ENCODE measurements around the gene CCL18.
"Not testable (repeated sequence)": the region's sequence is repeated elsewhere in the genome, so short reads cannot be mapped to it uniquely, and the experiment has no call there.

The CCL18 gene, protein sequence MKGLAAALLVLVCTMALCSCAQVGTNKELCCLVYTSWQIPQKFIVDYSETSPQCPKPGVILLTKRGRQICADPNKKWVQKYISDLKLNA

DNA sequence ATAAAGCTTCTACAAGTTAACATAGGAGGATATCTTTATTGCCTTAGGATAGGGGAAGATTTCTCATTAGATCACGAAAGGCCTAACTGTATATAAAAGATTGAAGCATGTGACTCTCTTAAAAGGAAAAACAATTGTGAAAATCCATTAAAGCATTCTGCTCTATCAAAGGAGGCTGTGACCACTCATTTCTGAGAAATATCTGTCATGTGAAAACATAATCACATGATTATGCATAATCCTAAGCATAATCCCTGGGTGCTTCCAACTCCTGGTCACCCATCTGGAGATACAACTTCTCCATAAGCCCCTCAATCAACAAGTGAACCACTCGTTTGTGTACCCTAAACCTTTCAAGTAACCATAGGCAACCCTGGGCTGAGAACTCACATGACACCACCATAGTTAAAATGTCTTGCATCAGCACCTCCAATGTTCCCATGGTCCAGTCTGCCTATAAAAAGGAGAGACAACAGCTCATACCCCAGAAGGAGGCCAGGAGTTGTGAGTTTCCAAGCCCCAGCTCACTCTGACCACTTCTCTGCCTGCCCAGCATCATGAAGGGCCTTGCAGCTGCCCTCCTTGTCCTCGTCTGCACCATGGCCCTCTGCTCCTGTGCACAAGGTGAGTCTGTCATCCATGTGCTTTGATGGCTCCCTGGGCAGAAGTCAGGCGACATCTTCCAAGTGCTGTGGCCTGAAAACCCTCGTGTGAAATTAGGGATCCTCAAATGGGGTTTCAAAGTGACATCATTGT is at the start of gene CCL18:
TSS of gene CCL18 (plus strand) at position 487 of the 756 bp plus-strand sequence. CDS start at position 558, 71 bp downstream.
- no peak for DNase-seq

DNA sequence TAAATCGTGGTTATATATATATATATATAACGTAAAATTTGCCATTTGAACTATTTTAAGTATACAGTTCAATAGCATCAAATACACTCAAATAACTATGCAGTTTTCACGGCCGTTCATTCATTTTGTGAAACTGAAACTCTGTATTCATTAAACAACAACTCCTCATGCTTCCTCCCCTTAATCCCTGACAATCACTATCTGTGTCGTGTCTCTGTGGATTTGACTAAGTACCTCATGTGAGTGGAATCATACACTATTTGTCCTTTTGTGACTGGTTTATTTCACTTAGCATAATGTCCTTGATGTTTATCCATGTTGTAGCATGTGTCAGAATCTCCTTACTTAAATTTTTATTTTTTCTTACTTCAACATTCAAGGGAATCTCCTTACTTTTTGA is 49.1 kb upstream of the CCL18 start:
- DNase-seq, result no peak

DNA sequence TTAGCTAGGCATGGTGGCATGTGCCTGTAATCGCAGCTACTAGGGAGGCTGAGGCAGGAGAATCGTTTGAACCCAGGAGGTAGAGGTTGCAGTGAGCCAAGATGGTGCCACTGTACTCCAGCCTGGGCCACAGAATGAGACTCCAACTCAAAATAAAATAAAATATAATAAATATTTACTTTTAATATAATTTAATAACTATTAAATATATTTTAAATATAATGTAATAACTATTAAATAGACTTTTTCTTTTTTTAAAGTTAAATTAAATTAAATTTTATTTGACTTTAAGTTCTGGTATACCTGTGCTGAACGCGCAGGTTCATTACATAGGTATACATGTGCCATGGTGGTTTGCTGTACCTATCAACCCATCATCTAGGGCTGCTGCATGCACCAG is 48.2 kb upstream of the CCL18 start:
- DNase-seq, result not testable (repeated sequence)

DNA sequence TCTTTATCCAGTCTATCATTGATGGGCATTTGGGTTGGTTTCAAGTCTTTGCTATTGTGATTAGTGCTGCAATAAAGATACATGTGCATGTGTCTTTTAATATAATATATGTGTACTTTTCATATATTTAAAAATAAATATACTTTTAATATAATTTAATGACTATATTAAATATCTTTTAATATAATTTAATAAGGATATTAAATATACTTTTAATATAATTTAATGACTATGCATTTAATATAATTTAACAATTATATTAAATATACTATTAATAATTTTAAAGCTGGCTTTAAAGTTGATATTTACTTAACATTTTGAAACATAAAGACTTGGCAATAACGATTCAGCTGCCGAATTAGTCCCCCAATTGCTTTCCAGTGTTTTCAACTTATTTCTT is 47.5 kb upstream of the CCL18 start:
- DNase-seq, result no peak

DNA sequence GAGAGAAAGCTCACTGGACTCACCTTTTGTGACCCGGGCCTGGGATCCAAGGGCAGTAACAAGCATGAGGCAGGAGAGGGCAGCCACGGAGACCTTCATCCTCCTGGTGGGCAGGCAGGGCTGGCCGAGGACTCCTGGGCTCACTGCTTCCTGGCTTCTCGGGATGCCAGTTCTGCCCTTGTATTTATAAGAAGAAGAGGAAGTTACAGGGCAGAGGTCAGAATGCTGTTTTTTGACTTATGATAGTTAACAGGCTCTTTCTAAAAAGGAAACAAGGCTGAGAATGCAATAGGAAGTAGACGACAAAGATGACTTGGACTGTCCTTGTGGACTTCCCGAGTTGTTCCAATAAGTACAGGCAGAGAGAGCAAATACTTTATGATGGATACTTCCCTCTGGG is 46.3 kb upstream of the CCL18 start, which contains the start of gene CCL23:
TSS of gene CCL23 (minus strand) at position 174 of the 400 bp plus-strand sequence. CDS start at position 99, 75 bp downstream.
- no peak for DNase-seq

DNA sequence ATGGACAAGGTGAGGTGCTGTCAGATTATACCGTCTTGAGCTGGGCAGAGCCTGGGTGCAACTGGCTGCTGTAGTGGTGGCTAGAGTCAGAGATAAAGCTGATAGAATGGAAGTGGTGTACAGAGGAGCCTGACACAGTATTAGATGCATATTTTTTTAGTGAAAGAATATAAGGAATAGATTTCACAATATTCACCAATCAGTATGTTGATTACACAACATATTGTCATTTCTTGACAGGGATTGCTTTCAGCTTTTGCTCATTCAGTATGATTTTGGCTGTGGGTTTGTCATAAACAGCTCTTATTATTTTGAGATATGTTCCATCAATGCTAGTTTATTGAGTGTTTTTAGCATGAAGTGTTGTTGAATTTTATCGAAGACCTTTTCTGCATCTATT is 44.6 kb upstream of the CCL18 start:
- DNase-seq, result no peak

DNA sequence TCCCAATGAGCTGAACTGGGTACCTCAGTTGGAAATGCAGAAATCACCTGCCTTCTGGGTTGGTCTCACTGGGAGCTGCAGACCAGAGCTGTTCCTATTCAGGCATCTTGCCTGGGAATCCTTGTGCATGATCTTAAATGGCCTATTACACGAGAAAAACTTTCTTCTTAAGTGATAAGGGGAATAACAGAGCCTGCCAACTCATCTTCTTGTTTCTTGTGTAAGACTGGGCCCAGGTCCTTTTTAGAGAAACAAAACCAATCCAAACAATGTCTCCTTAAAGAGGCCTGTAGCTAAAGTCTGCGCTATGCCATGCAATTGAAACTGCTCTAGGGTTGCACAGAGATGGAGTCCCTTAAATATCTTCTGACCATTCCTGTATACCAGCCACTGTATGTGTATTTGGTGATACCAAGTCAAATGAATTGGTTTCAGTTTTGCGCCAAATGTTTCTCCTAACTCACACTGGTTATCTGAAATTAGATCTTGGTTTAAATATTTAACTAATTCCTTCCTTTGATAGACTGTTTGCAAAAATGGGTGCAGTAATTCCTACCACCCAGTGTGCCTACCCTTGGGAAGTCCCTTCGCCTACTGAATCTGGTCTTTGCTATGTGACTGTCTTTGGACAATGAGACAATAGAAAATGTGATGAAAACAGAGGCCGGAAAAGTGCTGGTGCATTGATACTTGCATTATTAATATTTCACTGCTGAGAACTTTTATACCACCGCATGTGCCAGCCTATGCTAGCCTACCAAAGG is 39.8 kb upstream of the CCL18 start:
- DNase-seq, result no peak

DNA sequence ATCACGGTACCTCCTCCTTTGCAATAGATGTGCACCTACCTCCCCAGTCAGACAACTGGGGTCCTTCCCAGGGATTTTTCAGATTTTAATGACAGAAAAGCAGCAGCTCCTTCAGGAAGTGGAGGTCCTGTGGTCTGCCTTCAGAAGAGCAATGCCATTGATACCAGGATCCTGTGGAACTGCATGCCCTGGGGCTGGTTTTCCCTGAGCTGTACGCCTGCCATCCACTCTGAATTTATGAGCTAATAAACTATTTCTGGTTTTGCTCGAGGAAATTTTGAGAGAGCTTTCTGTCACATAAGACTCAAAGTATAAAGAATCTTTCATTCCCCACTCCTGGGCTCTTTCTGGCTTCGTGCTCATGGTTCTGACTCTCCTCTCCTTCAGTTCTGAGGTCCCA is 36.3 kb upstream of the CCL18 start:
- no peak for DNase-seq

DNA sequence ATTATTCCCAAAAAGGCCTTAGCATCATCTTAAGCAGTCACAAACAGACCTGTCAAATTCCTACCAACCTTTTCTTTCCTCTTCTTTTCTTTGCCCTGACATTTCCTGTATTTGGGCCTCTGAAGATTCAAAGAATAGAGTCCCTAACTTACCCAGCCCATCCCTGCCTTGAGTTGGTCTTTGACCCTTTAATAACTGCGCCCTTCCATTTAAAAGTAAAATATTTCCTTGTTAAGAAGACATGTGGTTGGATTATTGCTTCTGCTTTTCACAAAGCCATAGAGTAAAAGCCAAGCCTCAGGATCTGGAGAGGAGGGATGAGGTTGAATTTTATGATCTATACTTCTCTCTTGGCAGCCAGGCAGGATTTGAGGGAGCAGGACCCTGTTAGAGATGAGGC is 33.1 kb upstream of the CCL18 start:
- DNase-seq, result no peak

DNA sequence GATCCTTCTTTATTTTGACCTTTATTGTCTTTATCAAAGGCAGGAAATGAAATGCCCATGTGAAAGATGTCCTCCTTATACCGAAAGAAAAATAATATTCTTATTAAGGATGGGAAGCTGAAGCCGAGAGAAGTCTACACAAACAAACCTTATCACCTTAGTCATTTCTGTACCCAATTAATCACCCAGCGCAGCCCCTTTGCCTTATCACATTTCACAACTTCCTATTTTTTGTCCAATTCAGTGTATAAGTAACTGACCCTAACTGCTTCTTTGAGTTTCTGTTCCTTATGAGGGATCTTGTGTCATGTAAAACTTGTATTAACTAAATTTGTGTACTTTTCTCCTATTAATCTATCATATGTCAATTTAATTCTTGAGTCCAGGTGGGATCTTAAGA is 29.9 kb upstream of the CCL18 start:
- no peak for DNase-seq

DNA sequence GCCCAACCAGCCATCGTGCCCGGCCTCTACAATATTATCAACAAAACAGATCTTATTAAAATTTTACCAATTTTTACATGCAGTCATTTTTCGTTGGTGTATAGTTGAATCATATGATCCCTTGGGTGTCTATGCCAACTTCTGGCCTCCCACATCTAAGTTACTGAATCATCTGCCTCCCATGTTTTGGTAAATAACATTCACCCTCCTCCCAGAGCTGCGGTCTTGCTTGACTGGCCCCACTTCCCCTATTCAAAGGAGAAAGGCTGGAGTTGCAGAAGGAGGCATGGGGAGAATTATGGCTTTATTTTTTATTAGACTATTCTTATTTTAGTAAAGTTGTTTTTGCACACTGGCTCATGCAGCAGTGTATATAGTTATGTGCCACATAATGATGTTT is 27.8 kb upstream of the CCL18 start:
- DNase-seq, result no peak

DNA sequence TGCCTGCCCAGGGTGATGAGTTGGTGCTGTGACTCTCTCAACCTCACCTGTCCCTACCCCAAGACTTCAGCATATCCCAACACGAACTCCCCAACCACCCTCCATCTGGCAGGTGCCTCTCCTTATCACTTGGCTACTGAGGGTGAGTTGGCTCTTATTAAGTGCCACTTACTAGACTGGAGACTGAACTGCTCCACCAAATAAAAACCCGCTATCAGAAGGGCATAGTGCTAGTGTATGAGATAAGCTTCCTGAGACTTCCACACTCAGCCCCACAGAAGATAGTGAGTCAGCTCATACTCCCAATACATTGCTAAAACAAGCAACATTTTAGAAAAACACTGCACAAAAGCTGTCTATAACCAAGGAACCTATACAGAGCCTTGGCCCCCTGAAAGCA is 16.0 kb upstream of the CCL18 start:
- no peak for DNase-seq

DNA sequence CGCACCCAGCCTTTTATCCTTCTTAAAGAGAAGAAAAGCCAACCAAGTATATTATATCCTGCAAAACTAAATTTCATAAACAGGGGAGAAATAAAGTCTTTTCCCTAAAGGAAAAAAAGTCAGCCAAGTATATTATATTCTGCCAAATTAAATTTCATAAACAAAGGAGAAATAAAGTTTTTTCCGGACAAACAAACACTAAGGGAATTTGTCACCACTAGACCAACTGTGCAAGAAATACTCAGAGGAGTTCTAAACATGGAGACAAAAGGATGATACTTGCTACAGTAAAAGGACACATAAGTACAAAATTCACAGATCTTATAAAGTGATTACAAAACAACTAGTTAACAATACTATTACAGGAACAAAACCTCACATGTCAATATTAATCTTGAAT is 14.4 kb upstream of the CCL18 start:
- no peak for DNase-seq

DNA sequence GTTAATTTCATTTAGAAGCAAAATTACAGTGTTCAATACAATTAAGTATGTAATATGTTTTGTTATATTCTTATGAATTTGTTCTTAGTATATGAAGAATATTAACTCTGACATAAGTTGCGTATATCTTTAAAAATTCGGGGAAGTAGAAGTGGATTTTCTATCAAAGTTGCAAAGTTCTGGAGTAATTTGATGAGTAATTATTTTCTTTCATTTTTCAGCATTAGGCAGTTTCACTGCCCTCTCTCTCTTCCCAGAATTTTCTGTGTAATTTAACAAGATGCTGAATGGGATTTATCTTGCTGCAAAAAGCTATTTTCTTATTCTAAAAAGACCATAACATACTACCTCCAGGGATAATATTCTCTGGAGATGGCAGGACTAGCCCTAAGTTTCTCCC is 8.9 kb upstream of the CCL18 start:
- no peak for DNase-seq

DNA sequence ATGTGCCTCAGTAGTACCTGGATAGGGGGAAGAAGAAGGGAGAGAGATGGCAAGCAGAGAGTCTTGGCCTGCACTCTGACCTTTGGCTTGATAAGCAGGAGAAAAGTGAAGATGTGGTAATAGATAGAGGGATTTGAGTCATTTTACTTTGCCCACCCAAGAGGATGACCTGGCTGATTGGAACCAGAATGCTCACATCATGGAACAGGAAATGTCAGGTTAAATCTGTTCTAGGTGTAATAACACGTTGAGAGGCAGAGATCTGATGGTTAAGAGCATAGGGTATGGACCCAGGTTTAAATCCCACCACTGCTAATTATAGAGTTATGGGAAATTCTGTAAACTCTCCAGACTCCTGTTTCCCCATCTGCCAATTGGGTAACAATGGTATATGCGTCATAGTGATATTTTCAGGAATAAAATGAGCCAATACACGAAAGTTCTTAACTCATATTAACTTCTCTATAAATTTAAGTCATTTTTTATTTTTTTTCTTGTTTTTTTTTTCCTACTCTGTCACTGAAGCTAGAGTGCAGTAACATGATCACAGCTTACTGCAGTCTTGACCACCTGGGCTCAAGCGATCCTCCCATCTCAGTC is 8.1 kb upstream of the CCL18 start:
- DNase-seq, result no peak

DNA sequence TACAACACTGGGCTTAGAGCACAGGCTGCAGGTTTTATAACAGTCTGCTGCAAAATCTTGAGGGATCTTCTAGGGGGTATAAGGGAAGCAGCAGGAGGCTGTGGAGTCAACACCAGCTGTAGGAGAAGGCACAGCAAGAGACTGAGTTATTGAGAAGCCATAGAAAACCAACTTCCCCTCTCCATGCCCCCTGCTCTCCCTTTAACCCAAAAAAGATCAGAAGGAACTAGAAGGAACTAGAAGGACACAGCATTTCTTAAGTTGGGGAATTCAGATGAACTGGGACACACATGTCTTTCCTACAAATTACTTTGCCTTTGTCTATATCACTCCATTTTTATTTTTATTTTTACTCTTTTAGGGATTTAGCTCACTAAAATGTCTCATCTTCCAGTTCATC is 6.2 kb upstream of the CCL18 start:
- no peak for DNase-seq

DNA sequence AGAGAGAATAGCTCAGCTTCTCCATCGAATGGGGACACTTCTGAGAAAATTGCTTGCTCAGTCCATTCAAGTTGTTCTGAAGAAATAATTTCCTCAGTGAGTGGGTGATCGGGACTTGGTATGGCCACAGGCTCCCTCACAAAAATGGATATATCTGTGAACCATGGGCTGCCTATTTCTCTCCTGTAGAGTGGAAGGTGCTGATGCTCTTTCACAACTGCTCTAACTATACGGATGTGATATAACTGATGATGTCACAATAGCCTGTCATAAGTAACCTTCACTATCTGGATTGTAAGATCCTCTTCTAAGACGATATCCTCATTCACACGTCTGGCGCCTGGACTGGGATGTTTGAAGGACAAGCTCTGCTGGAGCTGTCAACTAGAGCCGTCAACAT is 4.7 kb upstream of the CCL18 start:
- no peak for DNase-seq

DNA sequence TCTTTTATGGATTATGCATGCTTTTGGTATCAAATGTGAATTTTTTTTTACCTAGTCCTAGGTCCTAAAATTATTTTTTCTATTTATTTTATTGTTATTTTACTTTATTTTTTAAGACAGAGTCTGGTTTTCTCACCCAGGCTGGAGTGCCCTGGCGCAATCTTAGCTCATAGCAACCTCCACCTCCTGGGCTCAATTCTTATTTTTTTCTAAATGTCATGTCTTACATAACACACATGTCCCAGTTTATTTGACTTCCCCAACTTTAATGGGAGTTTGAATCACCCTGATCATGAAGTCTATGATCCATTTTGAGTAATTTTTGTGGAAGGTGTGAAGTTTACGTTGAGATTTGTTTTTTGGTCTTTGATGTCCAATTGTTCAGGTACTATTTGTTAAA is 3.3 kb upstream of the CCL18 start:
- no peak for DNase-seq

DNA sequence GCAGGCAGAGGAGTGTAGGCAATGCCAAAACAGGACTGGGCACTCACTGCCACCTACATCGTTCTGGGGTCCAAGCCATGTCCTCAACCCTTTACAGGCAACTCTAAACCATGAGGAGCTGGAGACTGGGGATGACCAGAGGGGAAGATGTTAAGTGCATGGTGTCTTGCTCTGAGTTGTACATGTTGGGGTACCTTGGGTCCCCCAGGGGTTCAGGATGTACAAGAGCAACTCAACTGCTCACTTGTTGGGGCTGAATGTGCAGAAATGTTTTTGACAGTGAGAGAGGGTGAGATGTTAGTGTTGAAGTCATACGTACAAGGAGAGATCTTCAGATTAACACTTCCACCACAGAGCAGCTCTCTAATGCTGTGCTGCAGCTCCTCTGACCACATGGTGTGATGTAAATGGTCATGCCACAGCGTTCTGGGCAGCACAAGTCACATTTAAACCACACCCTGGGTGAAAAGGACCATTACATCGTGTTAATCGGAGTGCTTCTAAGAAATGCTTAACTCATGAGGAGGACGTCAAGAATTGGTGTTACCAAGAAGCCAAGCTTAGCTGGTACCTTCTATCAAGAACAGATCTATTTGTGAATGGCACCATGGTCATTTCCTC is 2.4 kb downstream of the CCL18 start:
- no peak for DNase-seq

DNA sequence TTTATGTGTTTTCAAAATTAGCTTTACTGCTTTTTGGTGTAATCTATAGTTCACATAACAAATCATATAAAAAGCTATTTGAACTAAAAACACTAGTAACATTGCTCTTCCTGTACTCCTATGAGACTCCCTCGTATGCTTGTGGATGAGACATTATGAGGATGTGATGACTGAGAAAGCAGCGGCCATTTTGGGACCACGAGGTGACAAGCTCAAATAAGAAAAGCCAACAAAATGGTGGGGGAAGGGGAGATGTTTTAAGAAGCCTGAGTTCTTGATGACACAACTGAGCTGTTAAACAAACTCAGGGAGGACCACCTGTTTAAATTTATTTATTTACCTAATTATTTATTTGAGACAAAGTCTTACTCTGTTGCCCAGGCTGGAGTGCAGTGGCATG is 4.5 kb downstream of the CCL18 start:
- DNase-seq, result no peak

DNA sequence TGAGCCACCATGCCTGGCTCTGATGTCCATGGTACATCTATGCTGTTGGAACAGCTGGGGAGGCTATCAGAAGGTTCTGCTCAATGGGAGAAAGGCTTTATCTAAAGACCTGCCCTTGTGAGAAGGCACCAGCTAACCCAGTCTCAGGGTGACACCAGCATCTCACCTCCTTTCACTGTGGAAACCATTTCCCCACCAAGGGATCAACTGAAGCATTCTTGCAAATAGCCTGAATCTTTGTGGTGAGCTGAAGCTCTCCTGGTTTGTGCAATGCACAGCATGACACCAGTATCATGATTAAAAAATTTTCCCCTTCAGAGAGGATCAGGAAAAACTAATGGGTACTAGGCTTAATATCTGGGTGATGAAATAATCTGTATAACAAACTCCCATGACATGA is 5.1 kb downstream of the CCL18 start:
- no peak for DNase-seq

DNA sequence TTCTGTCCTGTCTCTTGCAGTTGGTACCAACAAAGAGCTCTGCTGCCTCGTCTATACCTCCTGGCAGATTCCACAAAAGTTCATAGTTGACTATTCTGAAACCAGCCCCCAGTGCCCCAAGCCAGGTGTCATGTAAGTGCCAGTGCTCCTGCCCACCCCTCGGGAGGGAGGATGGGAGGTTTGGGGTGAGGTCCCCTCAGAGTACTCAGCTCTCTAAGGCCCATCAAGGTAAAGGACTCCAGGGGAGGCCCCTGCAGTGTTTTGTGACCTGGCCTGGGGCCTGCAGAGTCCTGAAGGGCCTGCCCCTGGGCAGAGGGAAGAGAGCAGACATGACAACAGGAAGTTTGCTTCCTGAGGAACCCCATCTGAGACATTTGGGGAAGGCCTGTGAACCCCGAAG is 6.4 kb downstream of the CCL18 start:
- DNase-seq, result no peak

DNA sequence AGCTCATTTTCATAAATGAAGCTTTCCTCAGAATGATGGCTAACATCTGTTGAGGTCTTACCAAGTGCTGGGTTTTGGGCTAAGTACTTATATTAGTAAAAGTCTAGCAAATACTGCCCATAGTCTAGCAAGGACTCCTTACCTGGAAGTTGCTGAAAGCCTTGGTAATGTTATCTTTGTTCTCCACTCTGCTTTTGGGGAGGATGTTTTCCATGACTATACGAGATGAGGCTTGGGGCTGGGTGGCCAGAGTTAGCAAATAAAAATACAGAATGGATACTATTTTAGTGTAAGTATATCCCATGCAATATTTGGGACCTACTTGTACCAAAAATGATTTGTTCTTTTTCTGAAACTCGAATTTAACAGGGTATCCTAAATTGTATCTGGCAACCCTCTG is 7.7 kb downstream of the CCL18 start:
- DNase-seq, result no peak
